ENCODE data around the gene MTUS2.

MTUS2 gene

DNA sequence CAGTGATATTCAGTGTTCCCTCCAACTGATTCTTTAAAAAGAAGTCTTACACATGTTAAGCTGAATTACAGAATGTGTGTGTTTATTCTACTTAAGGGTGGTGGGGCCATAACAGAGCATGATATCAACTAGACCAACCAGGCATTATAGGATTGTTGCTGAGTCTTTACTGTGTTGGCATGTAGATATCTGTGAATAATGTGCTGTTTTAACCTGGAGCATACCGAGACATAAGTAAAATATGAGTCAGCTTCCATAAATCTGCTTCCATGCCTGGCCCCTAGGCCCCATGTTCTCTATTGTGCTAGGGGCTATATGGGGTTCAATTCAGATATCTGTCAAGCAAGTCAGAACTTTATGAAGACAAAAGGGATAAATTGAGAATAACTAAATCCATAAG is 295.7 kb downstream of the MTUS2 start:
- no peak for DNase-seq

DNA sequence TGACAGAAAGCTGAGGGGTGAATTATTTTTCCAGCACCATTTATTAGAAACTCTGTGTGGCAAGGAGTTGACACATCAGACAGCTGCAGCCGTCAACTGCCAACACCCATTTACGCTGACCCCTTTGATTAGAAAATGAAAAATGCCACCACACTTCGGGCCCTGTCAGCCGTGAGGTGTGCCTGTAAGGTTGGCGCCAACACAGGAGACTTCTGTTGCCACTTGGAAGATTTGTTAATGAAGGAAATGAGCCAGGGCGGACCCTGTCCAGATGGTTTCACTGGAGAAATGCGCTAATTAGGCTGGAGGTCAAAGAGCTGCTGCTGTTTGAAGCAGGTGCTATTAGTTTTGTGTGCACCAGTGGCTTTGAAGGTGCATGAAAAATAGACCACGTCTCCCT is 297.5 kb downstream of the MTUS2 start:
- no peak for DNase-seq

DNA sequence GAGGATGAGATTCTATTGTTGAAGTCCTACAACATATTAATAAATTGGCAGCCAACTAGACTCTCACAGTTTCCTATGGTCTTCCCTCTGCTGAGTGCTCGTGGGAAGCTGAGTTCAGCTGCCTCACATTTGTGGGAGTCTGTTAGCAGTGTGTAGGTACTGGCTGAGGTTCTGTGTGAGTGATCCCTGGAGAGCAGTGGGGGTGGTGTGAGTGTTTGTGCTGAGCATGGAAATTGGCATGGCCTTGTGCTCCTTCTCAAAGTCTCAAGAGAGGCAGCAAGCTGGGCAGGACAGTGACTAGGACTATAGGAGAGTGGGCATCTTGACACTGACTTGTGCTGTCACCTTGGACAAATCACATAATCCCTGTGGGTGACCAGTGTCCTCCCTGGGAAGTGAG is 298.3 kb downstream of the MTUS2 start:
- DNase-seq: no peak

DNA sequence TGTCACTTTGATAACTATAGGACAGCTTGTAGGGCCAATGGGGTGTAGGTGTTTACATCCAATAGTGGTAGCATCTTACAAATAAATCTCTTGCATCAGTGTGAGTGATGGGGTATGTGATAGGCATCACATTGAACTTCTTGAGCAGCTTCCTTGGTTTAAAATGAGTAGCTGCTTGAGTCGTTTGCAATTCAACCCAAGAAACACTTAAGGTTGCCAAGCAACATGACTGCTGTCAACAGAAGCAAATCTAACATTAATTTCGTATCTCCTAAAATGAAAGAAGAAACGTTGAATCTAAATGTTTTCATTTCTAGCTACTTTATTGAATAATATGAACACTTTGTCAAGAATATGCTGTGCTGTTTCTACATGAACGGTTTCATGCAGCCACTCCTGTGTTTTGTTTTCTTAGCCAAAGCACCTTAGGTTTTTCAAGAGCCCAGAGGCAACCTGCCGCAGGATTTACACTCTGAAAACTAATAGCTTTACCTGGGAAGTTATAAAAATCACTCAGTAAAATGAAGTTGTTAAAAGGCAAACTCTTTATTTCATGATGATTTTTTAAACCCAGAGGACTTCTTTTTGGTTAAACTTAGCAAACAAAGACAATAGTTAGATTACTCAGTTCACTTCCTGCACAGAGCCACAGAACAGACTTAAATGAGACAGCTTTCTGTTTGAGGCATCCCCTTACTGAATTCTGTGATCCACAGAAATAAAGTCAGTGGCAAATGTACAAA is 305.2 kb downstream of the MTUS2 start:
- DNase-seq: no peak

DNA sequence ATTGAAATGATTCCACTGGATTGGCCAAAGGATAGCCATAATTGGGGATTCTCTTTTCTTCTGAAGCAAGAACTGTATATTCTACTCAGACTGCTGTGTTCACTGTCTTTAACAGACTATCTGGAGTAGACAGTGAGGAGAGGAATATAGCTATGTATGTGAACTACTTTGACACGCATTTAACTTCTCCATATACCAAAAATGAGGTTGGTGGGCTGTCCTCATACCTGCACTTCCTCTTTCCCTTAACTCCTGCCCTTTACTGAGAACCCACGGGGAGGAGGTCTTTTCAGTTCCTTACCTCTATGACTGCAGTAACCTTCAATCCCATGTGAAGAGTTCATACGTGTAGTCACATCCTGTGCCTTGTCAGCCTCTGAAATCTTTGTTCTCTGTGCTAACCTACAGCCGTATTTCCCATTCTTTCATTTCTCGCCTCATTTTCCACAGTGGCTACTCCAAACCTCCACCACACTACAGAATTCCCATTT is 305.8 kb downstream of the MTUS2 start:
- DNase-seq: no peak

DNA sequence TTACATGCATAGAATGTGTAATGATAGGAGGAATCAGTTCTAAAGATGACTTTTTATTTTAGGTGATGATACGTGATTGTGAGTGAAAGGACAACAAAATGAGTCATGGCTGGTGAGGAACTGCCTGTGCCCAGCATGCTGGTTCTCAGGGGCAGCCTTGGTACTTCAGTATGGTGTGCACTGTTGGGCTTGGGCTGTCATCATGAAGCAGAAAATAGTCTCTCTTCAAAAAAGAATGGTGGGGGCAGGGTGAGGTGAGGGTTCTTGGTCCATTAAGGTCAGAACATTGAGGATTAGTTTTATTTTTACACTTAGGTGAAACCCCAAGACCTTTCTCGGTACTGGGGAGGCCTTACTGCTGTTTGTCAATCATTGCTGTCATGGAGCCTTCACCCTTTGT is 309.5 kb downstream of the MTUS2 start:
- no peak for DNase-seq

DNA sequence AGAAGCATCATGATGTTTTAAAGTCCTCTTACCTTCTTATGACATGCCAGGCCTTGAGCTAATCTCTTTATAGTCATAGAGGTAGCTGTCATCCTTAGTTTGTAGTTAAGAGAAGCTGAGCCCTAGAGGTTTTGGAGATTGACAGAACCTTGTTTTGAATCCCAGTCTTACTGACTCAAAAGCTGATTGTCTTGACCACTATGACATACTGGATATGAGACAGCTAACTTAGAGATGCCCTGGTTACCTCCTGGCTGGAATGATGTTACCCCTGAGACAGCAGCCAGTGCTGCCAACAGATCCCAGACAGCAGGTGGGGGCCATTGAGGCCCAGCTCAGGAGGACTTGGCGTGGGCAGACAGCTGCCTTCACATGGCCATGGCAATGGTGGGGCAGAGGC is 311.0 kb downstream of the MTUS2 start:
- no peak for DNase-seq

DNA sequence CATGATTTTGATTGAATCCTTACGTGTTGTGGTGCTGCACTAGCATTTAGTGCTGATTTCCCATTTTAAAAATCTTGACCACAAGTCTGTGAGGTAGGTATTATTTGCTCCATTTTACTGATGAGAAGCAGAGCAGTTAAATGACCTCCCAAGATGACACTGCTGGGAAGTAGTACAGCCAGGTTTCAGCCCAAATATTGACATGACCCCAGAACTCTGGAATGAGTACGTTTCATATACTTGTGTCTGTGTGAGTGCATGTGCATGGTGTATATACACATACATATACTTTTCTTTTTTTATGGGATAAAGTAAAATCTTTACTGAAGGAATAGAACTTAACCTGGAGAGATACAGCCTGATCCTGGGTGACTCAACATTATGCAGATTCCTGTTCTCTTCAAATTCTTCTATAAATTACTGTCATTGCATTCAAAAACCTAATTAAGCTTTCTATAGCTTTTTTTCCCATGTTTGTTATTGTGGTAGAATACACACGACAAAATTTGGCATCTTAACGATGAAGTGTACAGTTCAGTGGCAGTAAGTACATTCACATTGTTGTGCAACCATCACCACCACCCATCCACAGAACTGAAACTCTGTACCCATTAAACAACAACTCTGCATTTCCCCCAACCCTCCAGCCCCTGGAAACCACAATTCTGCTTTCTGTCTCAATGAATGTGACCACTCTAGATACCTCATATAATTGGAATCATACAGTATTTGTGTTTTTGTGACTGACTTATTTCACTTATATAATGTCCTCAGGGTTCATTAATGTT is 311.9 kb downstream of the MTUS2 start:
- no peak for DNase-seq

DNA sequence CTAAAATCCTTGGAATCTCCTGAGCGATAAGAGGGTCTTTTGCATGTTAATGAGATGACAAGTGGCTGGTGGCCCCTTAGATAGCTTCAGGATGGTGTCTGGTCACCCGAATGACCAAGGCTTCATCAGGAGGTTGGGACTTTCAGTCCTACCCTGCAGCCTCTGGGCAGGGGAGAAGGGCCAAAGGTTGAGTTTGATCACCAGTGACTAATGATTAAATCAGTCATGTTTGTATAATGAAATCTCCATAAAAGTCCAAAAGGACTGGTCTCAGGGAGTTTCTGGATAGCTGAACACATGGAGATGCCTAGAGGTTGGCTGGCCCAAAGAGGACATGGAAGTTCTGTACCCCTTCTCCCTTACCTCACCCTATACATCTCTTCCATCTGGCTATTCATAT is 316.2 kb downstream of the MTUS2 start:
- DNase-seq: no peak

DNA sequence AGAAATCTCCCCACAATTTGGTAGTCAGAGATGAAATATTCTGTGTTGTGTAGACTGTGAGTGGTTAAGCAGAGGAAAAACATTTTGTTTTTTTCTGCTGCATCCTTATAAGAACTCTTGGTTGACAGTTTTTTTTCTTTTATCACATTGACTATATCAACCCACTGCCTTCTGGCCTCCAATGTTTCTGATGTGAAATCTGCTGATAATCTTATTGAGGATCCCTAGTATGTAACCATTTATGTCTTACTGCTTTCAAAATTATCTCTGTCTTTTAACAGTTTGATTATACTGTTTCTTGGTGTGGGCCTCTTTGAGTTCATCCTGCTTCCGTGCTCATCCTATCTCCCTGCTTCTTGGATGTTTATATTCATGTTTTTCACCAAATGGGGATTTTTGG is 316.9 kb downstream of the MTUS2 start:
- DNase-seq: no peak

DNA sequence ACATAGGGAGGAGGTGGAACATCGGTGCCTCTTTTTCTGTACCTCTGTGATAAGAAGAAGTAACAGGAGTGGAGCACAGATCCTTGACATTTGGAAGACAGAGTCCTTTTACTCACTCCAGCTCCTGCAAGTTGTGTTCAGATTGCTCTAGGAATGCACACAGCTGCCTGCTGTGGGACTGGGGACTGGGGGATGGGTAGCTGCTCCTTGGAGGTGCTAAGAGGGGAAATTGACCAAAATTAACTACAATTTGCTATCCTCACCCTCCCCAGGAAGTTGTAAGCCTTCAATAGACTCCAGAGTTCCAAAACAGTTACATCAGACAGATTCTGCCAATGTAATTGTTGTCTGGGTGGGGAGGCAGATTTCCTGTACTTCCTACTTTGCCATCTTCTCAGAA is 317.9 kb downstream of the MTUS2 start:
- no peak for DNase-seq

DNA sequence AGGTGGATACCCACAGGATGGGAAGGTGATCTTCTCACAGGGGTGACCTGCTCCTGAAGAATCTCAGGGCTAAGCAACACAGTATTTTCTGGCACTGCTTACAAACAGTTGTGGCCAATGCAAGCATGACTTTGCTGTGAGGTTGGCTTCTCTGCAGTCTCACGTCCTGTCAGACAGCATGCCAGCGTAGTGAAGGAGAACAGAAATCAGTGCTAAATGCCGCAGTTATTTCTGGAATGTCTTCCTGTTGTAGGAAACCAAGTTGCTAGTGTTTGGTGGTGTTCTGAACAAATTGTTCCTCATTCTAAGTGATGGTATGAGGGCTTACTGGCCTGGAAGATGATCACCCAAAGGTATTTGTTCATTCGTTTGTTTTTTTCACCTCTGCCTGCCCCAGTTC is 320.1 kb downstream of the MTUS2 start:
- no peak for DNase-seq

DNA sequence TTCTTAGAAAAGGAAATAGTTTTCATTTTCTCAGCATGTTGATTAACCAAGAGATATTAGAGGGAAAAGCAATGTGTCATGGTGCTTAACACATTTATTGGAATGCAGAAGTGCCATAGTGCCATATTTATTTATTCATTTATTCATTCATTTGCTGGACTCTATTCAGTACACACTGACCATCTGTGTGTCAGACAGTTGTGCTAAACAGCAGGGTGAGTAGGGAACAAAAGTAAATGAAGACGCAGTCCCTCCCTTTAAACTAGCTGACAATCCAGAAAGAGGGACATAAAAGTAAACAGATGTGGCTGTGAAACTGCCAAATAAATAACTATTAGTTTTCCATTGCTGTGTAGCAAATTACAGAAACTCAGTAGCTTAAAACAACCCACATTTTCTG is 323.7 kb downstream of the MTUS2 start:
- no peak for DNase-seq

DNA sequence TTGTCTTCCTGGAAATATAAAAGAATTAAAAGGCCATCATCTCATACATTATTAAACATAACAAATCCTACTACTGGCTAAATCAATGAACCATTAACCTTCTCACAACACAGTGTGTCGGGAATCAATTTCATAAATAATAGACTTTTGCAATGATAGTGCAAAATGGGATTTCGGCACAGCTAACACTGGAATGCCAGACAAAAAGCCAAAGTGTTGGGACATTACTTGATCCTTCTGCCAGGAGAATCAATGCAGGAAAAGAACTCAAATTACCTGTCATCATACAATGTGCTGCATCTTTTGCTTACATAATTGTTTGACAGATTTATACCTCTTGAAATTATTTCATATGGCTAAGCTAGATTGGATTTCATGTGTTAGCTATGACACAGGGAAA is 334.3 kb downstream of the MTUS2 start:
- DNase-seq: no peak

DNA sequence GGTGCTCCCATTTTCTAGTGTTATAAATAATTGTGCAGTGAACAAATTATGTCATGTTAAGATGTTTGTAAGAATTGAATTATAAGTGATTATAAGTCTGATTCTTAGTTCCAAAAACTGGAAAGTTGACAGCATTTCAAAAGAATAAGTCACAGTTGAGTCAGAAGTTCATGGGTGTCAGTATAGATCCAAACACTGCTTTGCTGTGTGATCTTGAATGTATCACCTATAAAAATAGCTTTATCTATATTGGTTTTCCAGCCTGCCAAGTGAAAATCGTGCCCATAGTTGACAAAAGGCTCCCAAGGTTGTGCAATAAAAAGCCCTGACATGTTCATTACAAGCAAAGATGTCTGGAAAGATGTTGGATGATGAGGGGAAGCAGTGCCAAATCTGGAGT is 336.0 kb downstream of the MTUS2 start:
- no peak for DNase-seq

DNA sequence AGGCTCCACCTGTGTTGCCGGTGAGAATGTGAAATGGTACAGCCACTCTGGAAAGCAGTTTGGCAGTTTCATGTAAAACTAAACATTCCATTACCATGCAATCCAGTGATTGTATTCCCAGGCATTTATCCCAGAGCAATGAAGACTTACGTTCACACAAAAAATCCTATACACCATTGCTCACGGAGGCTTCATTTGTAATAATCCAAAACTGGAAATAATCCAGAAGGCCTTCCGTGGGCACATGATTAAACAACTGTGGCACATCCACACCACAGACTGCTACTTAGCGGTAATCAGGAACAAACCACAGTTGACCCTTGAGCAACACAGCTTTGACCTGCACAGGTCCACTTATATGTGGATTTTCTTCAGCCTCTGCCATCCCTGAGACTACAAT is 339.7 kb downstream of the MTUS2 start:
- no peak for DNase-seq

DNA sequence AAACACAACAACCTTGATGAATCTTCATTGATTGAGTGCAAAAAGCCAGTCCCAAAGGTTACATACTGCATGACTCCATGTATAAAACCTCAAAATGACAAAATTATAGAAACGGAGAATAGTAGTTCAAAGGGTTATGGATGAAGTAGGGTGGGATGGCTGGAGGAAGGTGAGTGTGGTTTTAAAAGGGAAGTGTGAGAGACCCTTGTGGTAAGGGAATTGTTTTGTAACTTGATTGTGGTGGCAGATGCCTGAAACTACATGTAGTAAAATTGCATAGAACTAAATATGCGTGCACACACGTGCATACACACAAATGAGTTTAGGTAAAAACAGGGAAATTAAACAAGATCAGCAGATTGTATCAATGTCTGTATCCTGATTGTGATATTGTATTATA is 340.7 kb downstream of the MTUS2 start:
- DNase-seq: no peak

DNA sequence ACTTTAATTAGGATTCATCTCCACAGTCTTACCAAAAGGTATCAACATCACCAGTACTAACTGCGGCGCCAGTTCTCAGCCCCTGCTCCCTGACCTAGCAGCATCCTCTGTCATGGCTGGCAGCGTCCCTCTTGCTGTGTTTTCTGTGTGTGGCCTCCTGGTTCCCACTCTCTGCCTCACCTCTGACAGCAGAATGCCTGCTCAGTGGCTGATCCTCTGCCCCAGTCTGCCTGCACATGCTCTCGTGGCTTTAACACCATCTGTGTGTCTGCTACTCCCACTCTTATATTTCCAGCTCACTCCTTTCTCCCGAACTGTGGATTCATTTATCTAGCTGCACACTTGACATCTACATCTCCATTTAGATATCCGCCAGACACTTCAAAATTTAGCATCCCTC is 341.5 kb downstream of the MTUS2 start:
- no peak for DNase-seq

DNA sequence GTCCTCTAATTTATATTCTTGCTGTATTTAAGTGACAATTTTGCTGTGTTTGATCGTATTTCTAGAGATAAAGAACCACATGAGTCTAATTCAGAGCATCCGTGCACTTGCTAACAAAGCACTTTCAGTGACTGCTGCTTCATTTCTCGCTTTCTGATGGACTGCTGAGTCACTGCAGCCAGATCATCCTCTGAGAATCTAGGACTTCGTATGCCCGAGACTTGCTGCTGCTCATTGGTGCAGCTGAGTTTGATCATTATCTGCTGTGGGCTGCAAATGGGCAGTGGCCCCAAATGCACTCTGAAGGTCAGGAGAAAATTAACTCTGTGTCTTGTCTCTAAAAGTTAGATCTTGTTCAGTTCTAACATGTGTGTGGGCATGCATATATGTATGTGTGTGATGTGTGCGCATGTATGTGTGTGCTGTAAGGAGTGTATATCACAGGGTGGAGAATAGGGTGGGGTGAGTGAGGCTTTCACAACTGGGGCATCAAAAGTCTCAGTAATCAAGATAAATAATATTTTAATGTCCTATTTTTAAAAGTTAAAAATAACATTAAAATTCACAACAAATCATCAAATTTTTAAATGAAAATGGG is 342.6 kb downstream of the MTUS2 start:
- DNase-seq: no peak

DNA sequence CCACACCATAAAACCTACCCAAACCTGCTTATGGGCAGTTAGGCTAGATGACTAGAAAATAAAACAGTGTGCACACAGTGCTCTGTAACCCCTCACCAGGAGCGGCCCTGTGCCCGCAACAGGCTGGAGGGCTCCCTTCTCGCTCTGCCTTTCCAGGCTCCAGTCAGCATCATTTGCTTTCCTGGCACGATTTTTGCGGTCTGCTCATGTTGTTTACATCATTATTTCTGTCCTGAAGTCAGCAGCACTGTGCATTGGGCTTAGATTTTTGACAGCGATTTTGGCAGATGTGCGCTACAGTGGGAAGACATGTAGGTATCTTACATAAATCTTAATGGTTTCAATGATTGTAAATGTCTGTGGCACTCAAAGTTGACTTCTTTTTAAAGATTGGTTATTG is 344.0 kb downstream of the MTUS2 start:
- no peak for DNase-seq

DNA sequence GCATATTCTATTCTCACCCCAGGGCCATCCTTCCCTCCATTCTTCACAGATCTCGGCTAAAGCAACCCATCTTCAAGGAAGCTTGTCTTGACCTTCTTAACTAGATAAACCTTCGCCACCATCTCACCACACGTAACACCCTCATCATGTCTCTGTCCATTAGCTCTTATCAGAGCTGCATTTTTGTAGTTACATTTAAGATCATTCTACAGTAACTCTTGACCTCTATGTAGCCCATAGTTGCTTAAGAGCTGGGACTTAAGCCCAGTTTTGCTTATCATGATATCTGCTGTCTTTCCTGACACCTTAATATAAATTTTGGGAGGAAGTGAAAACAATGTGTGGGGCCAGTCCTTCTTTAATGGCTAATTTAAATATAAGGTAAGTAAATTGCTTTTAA is 345.1 kb downstream of the MTUS2 start:
- no peak for DNase-seq

DNA sequence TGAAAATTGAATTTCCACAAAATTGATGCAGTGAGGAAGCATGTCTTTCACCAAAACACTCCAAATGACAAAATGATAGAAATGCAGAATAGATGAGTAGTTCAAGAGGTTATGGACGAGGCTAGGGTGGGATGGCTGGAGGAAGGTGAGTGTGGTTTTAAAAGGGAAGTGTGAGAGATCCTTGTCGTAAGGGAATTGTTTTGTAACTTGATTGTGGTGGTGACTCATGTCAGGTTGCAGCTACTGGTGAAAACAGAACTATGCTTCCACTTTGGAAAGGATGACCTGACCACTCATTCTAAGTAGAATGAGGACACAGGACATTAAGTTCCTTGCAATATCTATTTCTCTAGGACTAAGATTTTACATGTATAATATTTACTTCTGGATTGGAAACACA is 345.7 kb downstream of the MTUS2 start:
- no peak for DNase-seq

DNA sequence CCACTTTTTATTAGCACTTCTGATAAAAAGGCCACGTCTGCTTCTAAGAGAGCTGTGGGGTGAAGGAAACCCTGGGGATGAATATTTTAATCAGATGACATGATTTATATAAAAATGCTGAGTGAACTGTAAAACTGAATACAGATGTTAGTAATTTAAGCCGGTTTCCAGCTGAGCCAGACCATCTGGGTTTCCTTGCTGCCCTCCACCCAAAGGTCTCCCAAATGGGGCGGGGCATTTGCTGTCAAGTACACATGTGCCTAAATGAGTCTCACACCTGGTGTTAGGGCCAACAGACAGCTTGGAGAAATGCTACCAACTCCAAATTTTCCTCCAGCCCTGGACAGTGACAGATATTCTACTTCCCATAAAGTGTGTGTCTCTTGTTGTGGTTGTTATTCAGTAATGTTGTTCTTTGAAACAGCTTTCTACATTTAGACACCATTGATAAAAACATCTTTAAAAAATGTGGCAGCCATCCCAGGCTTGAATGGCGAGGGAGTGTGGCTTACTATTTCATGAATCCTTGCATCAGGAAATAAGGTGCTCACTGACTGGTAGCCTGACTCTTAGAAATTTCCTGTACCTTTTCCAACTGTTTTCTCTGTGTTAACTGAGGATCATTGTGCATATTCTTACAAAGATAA is 350.4 kb downstream of the MTUS2 start:
- DNase-seq: no peak

DNA sequence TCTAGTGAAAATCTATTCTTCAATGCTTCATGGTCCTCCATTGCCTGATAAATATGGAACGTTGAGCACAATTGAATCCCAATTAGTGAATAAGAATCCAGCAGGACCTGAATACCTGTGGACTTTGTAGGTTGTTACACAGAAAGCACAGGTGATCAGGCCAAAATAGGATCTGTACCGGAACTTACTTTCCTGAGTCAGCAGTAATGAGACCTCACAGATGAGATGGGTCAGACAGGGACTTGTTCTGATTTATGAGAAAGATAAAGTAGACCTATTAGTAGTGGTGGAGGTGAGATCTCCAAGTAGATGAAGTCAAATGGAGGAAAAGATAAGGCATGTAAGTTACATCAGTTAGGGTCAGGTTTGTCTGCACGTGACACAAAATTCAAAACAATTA is 351.1 kb downstream of the MTUS2 start:
- DNase-seq: no peak

Measured in NCI-H2171 (cell line).